ENCODE results near the gene ZRANB1. TPM values are rescaled to one million over a fixed set of nuclear protein-coding genes. Genes with fewer than 3 reads are reported as not detected.

The ZRANB1 gene
- total and polyA plus RNA-seq, 8 donors: 4.3 to 12.2 (median 7.7) TPM

GRCh38 chr10:124953421-124953820 lies 11.5 kb downstream of the ZRANB1 start:
- Histone ChIP-seq H3K27me3 (no peaks in the 10 kb centered on the region), H3K27ac (peak overlapping the region in 1 of 4 donors; percentile 34), H3K36me3 (no peaks in the 10 kb centered on the region), H3K4me3 (no peak overlapping the region), H3K4me1 (peaks cover 0 to 20% (median 9%) of the 10 kb centered on the region in 3 donors), H3K9me3 (no peaks in the 10 kb centered on the region)
- intact Hi-C loops (cut with DNase I): no loop called here
- no peak for FAIRE-seq
- TF ChIP-seq CTCF (IDR thresholded peaks at IDR 0.05): no peak
- WGBS, 2 donors: 24 to 33% methylated on average over 3 of the region's 3 CpGs
- DNase-seq: no peak
- ATAC-seq: peak; percentile 31 to 76 (median 58)

GRCh38 chr10:124955243-124955642 lies 13.3 kb downstream of the ZRANB1 start:
- FAIRE-seq (no peak), ATAC-seq (no peak), DNase-seq (no peak)
- no peaks in the 10 kb centered on the region for H3K36me3 ChIP-seq
- no peak overlapping the region for H3K27ac ChIP-seq
- no peak for TF ChIP-seq CTCF (IDR thresholded peaks at IDR 0.05)
- 73 to 76% methylated on average over 7 of the region's 7 CpGs for WGBS, 2 donors
- no peaks in the 10 kb centered on the region for H3K9me3 ChIP-seq
- intact Hi-C loops (cut with DNase I): no loop called here
- H3K4me3 ChIP-seq: no peak overlapping the region
- H3K27me3 ChIP-seq: no peaks in the 10 kb centered on the region
- H3K4me1 ChIP-seq: peaks cover 0 to 20% (median 9%) of the 10 kb centered on the region in 3 donors

GRCh38 chr10:124955868-124956267 lies 13.9 kb downstream of the ZRANB1 start:
- WGBS, 2 donors: 58 to 60% methylated on average over 10 of the region's 10 CpGs
- no peaks in the 10 kb centered on the region for H3K27me3 ChIP-seq
- no peak overlapping the region for H3K4me3 ChIP-seq
- intact Hi-C loops (cut with DNase I): no loop called here
- DNase-seq (no peak), ATAC-seq (no peak), FAIRE-seq (no peak)
- peaks cover 0 to 20% (median 9%) of the 10 kb centered on the region in 3 donors for H3K4me1 ChIP-seq
- H3K27ac ChIP-seq: no peak overlapping the region
- H3K36me3 ChIP-seq: no peaks in the 10 kb centered on the region
- no peaks in the 10 kb centered on the region for H3K9me3 ChIP-seq
- no peak for TF ChIP-seq CTCF (IDR thresholded peaks at IDR 0.05)

GRCh38 chr10:124956764-124957163 lies 14.8 kb downstream of the ZRANB1 start:
- no peak for FAIRE-seq
- no peak for ATAC-seq
- intact Hi-C loops (cut with DNase I): no loop called here

More at GRCh38 chr10:124956764-124957163, 14.8 kb downstream of the ZRANB1 start:
- Histone ChIP-seq H3K4me3 (no peak overlapping the region), H3K36me3 (no peaks in the 10 kb centered on the region), H3K27ac (no peak overlapping the region), H3K9me3 (no peaks in the 10 kb centered on the region), H3K27me3 (no peaks in the 10 kb centered on the region), H3K4me1 (peaks cover 0 to 20% (median 9%) of the 10 kb centered on the region in 3 donors)
- 79 to 82% methylated on average over 1 of the region's 1 CpG for WGBS, 2 donors
- TF ChIP-seq CTCF (IDR thresholded peaks at IDR 0.05): no peak
- DNase-seq: no peak

Measured in pancreas (tissue), 10 donors.